Measurements from ENCODE around the gene PTPN14.

The PTPN14 gene

DNA sequence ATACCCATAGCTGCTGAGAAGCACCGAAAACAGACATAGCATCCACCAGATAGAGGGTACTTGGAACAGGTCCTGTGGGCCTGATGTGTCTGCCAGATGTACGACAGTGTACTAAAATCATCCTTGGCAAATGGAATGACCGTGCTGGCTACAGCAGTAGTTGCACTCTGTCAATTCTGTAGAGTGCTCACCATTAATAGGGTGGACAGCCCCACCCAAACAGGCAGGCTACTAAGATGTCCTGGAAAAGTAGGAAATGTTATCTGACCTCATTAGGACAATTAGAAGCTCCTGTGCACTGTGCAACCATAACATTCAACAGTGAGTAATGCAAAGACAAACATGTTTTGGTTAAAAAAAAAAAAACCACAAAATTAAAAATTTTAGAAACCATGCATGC lies 106.2 kb downstream of the PTPN14 start:
- no peak for TF ChIP-seq JUND (IDR thresholded peaks at IDR 0.05; ENCODE audit: low read depth)
- in situ Hi-C loops (cut with HindIII; ENCODE audit: low pct_unique_long_range_greater_than_20kb, low sequenced_read_pairs): no loop called here
- DNase-seq (ENCODE audit: low read depth in 1 of 2, low spot score in 1 of 2): no peak

DNA sequence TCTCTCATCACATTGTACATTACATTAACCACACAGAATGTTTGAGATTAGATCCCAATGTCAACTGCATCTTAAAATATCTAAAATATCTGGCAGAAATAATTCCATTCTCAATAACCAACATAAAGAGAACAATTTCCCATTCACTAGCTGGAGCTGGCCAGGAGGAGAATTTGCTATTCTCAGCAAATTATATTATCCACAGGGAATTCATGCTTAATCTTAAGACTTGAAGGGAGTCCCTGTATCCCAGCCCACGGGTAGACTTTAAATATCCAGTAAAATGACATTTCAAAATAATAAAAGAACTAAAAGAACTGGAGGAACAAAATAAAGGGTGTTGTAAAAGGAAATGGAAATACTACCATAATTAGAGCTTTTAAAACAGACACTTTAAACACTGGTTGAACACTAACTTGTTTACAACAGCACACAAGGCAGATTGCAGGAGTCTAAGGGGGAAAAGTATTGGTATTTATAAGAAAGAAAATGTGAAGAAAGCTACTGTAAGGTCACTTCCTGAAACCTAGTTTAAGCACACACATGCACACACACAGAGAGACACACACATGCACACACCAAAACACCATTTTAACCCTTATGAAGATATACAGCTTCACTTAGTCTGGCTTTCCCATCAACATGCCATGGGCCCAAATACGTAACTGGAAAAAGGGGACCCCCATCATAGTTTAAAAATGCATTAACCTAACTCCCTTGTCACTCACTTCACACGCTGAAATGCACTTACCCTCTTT lies 107.0 kb downstream of the PTPN14 start:
- no peak for TF ChIP-seq JUND (IDR thresholded peaks at IDR 0.05; ENCODE audit: low read depth)
- in situ Hi-C loops (cut with HindIII; ENCODE audit: low pct_unique_long_range_greater_than_20kb, low sequenced_read_pairs): no loop called here
- no peak for DNase-seq (ENCODE audit: low read depth in 1 of 2, low spot score in 1 of 2)

DNA sequence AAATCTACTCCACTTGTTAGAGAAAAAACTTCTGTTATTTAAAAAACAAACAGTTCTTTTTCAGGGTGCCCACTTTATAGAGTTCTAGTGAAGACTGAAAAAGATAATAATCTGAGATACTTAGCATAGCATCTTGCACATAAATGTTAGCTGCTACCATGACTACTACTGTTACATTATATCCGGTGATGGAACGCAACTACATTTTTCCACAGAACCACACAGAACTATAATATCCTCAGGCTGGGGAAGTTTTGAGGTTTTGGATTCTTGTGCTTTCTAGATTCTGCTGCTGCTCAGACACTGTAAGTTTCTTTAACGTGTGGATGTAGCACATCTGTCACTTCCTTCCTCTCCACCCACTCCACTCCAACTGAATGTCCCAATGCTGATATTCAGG lies 110.3 kb downstream of the PTPN14 start:
- no peak for DNase-seq (ENCODE audit: low read depth in 1 of 2, low spot score in 1 of 2)
- in situ Hi-C loops (cut with HindIII; ENCODE audit: low pct_unique_long_range_greater_than_20kb, low sequenced_read_pairs): no loop called here
- no peak for TF ChIP-seq JUND (IDR thresholded peaks at IDR 0.05; ENCODE audit: low read depth)

DNA sequence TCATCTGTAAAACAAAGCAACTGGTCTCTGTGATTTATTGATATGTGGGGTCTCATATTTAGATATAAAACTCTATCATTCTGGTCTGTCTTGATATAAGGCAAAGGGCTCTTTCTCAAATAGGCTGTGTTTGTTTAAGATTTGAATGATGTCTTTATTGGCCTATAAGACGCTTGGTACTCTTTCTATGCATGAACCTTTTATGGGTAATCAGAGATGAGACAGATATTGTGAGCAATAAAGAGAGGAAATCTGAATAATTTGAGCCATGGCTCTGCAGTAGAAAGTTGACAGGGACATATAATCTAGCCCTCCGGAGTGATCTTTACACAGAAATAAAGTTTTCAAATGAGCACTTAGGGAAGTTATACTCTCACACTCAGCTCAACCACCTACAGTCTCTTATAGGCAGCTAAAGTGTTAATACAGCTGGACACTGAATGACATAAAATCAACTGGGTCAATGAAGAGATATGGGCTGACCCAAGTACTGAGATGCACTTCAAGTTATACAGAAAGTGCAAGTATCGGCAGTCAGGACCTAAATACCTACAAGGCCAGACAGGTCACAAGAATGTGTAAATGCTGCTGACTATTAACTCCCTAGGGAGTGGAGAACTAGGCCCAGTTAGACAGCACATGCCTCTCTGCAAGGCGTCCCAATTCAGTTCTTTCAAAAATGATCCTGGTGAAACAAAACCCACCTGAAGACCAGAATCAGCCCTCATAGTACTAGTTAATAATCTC lies 111.0 kb downstream of the PTPN14 start:
- in situ Hi-C loops (cut with HindIII; ENCODE audit: low pct_unique_long_range_greater_than_20kb, low sequenced_read_pairs): no loop called here
- DNase-seq (ENCODE audit: low read depth in 1 of 2, low spot score in 1 of 2): peak in 1 of 2 experiments; percentile 27
- TF ChIP-seq JUND (IDR thresholded peaks at IDR 0.05; ENCODE audit: low read depth): no peak

DNA sequence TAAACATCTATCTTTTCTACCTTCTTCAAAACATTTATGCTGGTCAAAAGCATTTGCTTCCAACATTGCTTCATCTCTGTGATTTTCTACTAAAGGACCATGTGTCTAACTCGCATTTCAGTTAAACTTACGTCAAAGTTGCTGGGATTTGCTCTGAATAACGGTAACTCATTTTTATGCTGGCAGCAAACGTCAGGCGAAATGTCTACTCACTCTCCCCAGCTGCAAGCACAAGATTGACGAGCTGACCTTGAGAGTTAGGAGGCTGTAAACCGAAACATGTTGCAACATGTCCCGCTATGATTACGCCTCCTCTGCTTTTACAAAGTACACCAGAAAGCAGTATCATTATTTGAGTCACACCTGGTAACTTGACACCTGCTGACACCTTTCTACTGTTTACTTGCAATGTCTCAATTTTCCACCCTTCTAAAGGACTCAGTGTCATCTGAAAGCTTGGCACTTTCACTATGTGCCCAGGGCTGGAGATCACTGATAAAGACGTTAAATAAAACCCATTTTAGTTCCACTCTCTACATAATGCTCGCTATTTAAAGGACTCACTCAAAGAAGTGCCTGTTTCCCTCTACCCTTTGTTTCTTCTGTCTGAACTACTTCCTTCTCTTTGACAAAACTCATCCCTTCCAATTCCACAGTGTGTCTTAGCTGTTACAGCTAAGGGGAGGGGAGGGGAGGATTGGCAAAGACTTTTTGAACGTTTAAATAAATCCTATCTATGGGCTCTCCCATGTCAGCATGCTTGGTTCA lies 111.9 kb downstream of the PTPN14 start:
- TF ChIP-seq JUND (IDR thresholded peaks at IDR 0.05; ENCODE audit: low read depth): no peak
- peak; percentile 42 to 81 for DNase-seq (ENCODE audit: low read depth in 1 of 2, low spot score in 1 of 2)

DNA sequence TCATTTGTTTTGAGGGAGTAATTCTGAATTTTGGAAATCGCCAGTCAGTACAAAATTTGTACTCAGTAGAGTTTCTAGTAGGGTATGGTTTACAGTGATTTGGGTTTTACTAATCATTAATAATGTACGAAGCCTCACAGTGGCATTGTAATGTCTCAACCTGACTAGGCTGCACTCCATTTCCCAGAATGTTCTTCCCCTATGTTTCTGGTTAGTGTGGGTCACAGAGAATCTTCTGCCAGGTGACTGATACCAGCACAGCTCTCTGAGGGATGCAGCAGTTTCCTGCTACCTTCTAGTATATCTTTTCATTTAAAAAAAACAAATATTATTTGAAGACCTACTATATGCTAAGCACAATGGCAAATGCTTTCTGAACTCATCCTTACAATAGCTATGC lies 112.9 kb downstream of the PTPN14 start:
- in situ Hi-C loops (cut with HindIII; ENCODE audit: low pct_unique_long_range_greater_than_20kb, low sequenced_read_pairs): no loop called here
- DNase-seq (ENCODE audit: low read depth in 1 of 2, low spot score in 1 of 2): no peak
- no peak for TF ChIP-seq JUND (IDR thresholded peaks at IDR 0.05; ENCODE audit: low read depth)

More for the DNA sequence above, 111.9 kb downstream of the PTPN14 start:
- in situ Hi-C loops (cut with HindIII; ENCODE audit: low pct_unique_long_range_greater_than_20kb, low sequenced_read_pairs): no loop called here

DNA sequence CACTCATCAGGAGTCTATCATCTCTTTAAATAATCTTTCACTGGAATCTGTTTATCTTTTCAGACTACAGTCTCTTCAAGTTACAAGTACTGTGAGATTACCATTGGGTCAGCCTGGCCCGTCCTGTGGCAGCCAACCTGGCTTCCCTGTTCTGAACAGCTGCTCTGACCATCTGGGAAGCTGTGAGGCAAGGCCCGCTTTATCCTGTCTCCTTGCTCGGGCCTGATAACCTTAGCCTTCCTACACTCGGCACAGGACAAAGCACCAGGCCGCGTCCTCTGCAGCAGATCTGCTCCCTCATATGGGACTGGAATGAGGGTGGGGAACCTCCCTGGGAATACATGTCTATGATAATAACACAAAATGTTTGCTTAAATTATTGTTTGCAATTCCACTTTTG lies 113.3 kb downstream of the PTPN14 start:
- in situ Hi-C loops (cut with HindIII; ENCODE audit: low pct_unique_long_range_greater_than_20kb, low sequenced_read_pairs): no loop called here

DNA sequence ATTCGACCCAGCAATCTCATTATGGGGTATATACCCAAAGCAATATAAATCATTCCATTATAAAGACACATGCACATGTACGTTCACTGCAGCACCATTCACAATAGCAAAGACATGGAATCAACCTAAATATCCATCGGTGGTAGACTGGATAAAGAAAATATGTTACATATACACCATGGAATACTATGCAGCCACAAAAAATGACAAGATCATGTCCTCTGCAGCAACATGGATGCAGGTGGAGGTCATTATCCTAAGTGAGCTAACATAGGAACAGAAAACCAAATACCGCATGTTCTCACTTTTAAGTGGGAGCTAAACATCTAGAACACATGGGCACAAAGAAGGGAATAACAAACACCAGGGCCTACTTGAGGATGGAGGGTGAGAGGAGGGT lies 115.5 kb downstream of the PTPN14 start:
- TF ChIP-seq JUND (IDR thresholded peaks at IDR 0.05; ENCODE audit: low read depth): no peak
- DNase-seq (ENCODE audit: low read depth in 1 of 2, low spot score in 1 of 2): no peak
- in situ Hi-C loops (cut with HindIII; ENCODE audit: low pct_unique_long_range_greater_than_20kb, low sequenced_read_pairs): no loop called here

More for the DNA sequence above, 113.3 kb downstream of the PTPN14 start:
- no peak for DNase-seq (ENCODE audit: low read depth in 1 of 2, low spot score in 1 of 2)
- TF ChIP-seq JUND (IDR thresholded peaks at IDR 0.05; ENCODE audit: low read depth): no peak

DNA sequence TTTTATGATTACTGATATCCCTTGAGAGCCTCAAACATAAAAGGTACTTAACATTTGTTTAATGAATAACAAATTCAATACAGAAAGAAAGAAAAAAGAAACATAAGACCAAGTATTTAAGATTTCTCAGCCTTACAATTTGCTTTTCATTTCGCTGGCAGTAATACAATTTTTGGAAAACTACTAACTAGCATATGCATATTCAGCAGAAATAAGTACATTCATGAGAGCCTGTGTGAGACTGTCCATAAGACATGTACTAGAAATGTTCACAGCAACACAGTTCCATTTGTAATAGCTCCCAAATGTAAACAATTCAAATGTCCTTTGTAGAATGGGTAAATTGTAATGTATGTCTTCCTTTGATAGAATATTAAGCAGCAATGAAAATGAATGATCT lies 119.2 kb downstream of the PTPN14 start:
- TF ChIP-seq JUND (IDR thresholded peaks at IDR 0.05; ENCODE audit: low read depth): no peak
- in situ Hi-C loops (cut with HindIII; ENCODE audit: low pct_unique_long_range_greater_than_20kb, low sequenced_read_pairs): no loop called here
- DNase-seq (ENCODE audit: low read depth in 1 of 2, low spot score in 1 of 2): no peak

DNA sequence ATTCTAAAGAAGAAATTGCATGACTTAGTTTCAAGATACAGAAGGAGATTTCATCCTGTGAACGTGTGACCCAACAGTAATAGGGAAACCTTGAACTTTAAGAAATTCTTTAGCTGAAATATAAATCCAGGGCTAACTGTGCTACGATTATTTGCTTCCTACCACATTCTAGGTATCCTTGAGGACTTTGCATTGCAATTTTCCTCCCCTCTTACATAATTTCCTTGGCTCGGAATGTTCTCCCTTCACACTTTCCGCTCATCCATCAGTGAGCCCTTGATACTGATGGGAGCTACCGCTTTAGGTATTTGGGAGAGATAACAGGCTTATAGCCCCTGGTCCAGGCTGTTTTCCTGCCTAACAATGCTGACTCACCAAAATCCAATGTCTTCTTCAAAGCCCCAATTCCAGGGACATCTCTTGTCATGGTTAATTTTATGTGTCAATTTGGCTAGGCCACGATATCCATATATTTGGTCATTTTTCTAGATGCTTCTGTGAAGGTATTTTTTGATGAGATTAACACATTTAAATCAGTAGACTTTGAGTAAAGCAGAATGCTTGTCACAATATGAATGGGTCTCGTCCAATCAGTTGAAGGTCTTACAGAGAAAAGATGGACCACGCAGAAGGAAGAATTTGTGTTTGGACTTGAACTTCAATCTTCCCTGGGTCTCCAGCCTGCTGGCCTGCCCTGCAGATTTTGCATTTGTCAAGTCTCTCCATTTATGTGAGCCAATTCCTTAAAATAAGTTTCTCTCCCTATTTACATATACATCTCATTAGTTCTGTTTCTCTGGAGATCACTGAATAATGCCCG lies 121.2 kb downstream of the PTPN14 start:
- in situ Hi-C loops (cut with HindIII; ENCODE audit: low pct_unique_long_range_greater_than_20kb, low sequenced_read_pairs): no loop called here
- no peak for DNase-seq (ENCODE audit: low read depth in 1 of 2, low spot score in 1 of 2)
- no peak for TF ChIP-seq JUND (IDR thresholded peaks at IDR 0.05; ENCODE audit: low read depth)

DNA sequence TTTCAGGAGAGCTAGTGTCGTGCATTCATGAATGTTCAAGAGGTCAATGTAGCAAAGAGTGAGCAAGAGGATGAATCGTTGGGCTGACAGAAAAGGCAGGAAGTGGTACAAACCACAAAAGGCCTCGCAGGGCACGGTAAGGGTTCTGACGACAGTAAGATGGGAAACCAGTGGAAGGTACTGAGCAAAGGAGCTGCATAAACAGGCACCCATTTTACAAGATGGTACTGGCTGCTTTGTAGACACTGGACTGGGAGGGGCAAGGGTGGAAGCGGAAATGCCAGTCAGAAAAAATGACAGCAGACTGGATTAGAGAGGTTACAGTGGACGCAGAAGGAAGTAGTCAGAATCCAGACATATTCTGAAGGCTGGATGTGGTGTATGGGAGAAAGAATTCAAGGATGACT lies 123.5 kb downstream of the PTPN14 start:
- TF ChIP-seq JUND (IDR thresholded peaks at IDR 0.05; ENCODE audit: low read depth): no peak
- DNase-seq (ENCODE audit: low read depth in 1 of 2, low spot score in 1 of 2): no peak
- in situ Hi-C loops (cut with HindIII; ENCODE audit: low pct_unique_long_range_greater_than_20kb, low sequenced_read_pairs): no loop called here

DNA sequence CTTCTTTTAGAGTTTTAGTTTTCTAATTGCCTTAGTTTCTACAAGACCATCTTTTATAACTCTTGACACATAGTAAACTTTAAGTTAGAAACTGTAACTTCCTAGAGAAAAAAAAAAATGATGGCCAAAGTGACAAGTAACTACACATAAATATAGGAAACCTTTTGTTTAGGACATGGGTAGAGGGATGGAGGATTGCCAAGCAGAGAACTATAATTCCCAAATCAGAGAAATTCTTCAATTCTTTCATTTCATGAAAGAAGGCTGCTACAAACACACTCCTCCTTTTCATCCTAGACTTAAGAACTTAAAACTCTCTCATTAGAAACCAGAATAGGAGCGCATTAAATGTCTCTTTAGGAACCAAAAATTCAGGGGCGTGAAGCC lies 125.0 kb downstream of the PTPN14 start:
- in situ Hi-C loops (cut with HindIII; ENCODE audit: low pct_unique_long_range_greater_than_20kb, low sequenced_read_pairs): no loop called here
- DNase-seq (ENCODE audit: low read depth in 1 of 2, low spot score in 1 of 2): no peak
- no peak for TF ChIP-seq JUND (IDR thresholded peaks at IDR 0.05; ENCODE audit: low read depth)

All from T47D (cell line).